Measurements from ENCODE around the gene EVX1.

Gene EVX1

GRCh38 chr7:27220440-27220955, 22.1 kb upstream of the EVX1 start:
- no peaks in the 10 kb centered on the region for H3K36me3 ChIP-seq (ENCODE audit: control insufficient read depth in 4 of 4, insufficient read depth in 4 of 4, low read length in 3 of 4)
- H3K4me3 ChIP-seq (ENCODE audit: control insufficient read depth in 1 of 7, extremely low read depth in 1 of 7, insufficient read depth in 4 of 7, low read depth in 2 of 7, low read length in 6 of 7): peak overlapping the region in 1 of 7 experiments; percentile 28
- ChIA-PET CTCF (interaction anchor here (3.3 kb wide), 1 partner anchor 13 kb away, joined by 13 read pairs; no protein-coding TSS in a partner anchor), POLR2A (no interaction called here)
- peaks cover 0 to 19% (median 10%) of the 10 kb centered on the region in 4 experiments for H3K4me1 ChIP-seq (ENCODE audit: control extremely low read depth in 1 of 4, control insufficient read depth in 4 of 4, insufficient read depth in 4 of 4, low read length in 3 of 4)
- H3K27me3 ChIP-seq (replicated peaks in 2 of 5; ENCODE audit: control insufficient read depth in 4 of 5, insufficient read depth in 5 of 5, low read length in 4 of 5): peaks cover 35 to 94% (median 68%) of the 10 kb centered on the region in 5 experiments
- WGBS (ENCODE audit: insufficient coverage): 5% methylated on average over 35 of the region's 45 CpGs
- no peaks in the 10 kb centered on the region for H3K9me3 ChIP-seq (ENCODE audit: control extremely low read depth in 1 of 5, control insufficient read depth in 4 of 5, insufficient read depth in 2 of 5, low read depth in 1 of 5, low read length in 4 of 5)
- no peak for DNase-seq
- no peak overlapping the region for H3K27ac ChIP-seq (ENCODE audit: insufficient read depth in 1 of 2, low read depth in 1 of 2, low read length in 2 of 2, poor library complexity in 1 of 2, severe bottlenecking in 2 of 2)

GRCh38 chr7:27221201-27221797, 21.3 kb upstream of the EVX1 start:
- H3K4me3 ChIP-seq (ENCODE audit: control insufficient read depth in 1 of 7, extremely low read depth in 1 of 7, insufficient read depth in 4 of 7, low read depth in 2 of 7, low read length in 6 of 7): no peak overlapping the region
- peaks cover 0 to 20% (median 11%) of the 10 kb centered on the region in 4 experiments for H3K4me1 ChIP-seq (ENCODE audit: control extremely low read depth in 1 of 4, control insufficient read depth in 4 of 4, insufficient read depth in 4 of 4, low read length in 3 of 4)
- ChIA-PET CTCF (interaction anchor here (3.3 kb wide), 1 partner anchor 14 kb away, joined by 13 read pairs; no protein-coding TSS in a partner anchor), POLR2A (no interaction called here)
- no peak overlapping the region for H3K27ac ChIP-seq (ENCODE audit: insufficient read depth in 1 of 2, low read depth in 1 of 2, low read length in 2 of 2, poor library complexity in 1 of 2, severe bottlenecking in 2 of 2)
- WGBS (ENCODE audit: insufficient coverage): no CpG with 5 or more reads among the region's 3 CpGs
- H3K9me3 ChIP-seq (ENCODE audit: control extremely low read depth in 1 of 5, control insufficient read depth in 4 of 5, insufficient read depth in 2 of 5, low read depth in 1 of 5, low read length in 4 of 5): no peaks in the 10 kb centered on the region
- DNase-seq: no peak
- H3K36me3 ChIP-seq (ENCODE audit: control insufficient read depth in 4 of 4, insufficient read depth in 4 of 4, low read length in 3 of 4): no peaks in the 10 kb centered on the region
- peaks cover 35 to 94% (median 76%) of the 10 kb centered on the region in 5 experiments for H3K27me3 ChIP-seq (replicated peaks in 2 of 5; ENCODE audit: control insufficient read depth in 4 of 5, insufficient read depth in 5 of 5, low read length in 4 of 5)

- peaks cover 44 to 100% (median 75%) of the 10 kb centered on the region in 5 experiments for H3K27me3 ChIP-seq (replicated peaks in 2 of 5; ENCODE audit: control insufficient read depth in 4 of 5, insufficient read depth in 5 of 5, low read length in 4 of 5)
- H3K4me1 ChIP-seq (ENCODE audit: control extremely low read depth in 1 of 4, control insufficient read depth in 4 of 4, insufficient read depth in 4 of 4, low read length in 3 of 4): peaks cover 0 to 18% (median 10%) of the 10 kb centered on the region in 4 experiments
- ChIA-PET POLR2A (no interaction called here), CTCF (interaction anchor here (1.0 to 3.3 kb wide), 5 partner anchors 11 to 28 kb away, joined by 3 to 13 read pairs (median 3); partner anchors contain the start of gene EVX1)
- H3K4me3 ChIP-seq (ENCODE audit: control insufficient read depth in 1 of 7, extremely low read depth in 1 of 7, insufficient read depth in 4 of 7, low read depth in 2 of 7, low read length in 6 of 7): no peak overlapping the region
- H3K27ac ChIP-seq (ENCODE audit: insufficient read depth in 1 of 2, low read depth in 1 of 2, low read length in 2 of 2, poor library complexity in 1 of 2, severe bottlenecking in 2 of 2): no peak overlapping the region
- no peaks in the 10 kb centered on the region for H3K36me3 ChIP-seq (ENCODE audit: control insufficient read depth in 4 of 4, insufficient read depth in 4 of 4, low read length in 3 of 4)
- no peaks in the 10 kb centered on the region for H3K9me3 ChIP-seq (ENCODE audit: control extremely low read depth in 1 of 5, control insufficient read depth in 4 of 5, insufficient read depth in 2 of 5, low read depth in 1 of 5, low read length in 4 of 5)
- DNase-seq: no peak
Observed at GRCh38 chr7:27223941-27224575, 18.5 kb upstream of the EVX1 start.

DNA sequence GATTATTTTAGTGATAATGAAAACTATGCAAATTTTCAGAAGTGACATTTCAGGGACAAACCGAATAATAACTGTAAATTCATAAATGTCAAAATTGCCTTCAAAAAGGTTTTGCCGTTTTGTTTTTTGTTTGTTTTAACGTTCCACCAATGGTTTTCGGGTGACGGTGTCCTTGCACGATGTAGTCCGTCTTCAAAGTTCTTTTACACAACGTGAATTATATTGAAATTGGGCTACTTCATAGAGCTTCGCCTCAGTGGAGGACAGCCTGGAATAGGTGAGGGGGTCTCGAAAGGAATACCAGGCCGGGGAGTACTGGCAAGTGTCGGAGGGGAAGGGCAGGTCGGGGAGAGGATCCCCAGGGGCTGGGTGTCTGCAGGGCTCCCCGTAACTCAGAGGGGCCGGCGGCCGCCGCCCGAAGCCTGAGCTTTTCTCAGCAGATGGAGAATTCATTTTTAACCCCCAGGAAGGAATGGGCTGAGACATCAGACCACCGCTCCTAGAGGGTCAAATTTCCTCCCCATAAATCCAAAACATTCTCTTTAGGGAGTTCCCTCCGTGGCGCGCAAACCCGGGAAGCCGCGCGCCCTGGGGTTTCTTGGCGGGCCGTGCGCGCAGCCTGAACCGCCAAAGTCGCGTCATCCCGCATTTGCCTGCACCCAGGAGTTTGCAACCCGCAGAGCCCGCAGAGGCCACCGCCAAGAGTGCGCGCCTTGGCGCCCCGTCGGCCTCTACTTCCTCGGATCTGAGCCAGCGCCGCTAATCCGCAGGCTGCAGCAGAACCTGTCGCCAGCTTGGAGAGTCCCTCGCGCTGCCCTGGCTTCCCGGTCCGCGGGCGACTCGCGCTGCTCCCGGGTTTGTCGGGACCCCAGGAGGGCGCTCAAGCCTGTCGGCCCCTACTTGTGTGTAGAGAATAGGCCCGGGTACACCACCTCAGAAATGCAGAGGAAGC, 17.3 kb upstream of the EVX1 start:
- no peaks in the 10 kb centered on the region for H3K36me3 ChIP-seq (ENCODE audit: control insufficient read depth in 4 of 4, insufficient read depth in 4 of 4, low read length in 3 of 4)
- H3K27me3 ChIP-seq (replicated peaks in 2 of 5; ENCODE audit: control insufficient read depth in 4 of 5, insufficient read depth in 5 of 5, low read length in 4 of 5): peaks cover 42 to 100% (median 66%) of the 10 kb centered on the region in 5 experiments
- peaks cover 0 to 11% (median 7%) of the 10 kb centered on the region in 4 experiments for H3K4me1 ChIP-seq (ENCODE audit: control extremely low read depth in 1 of 4, control insufficient read depth in 4 of 4, insufficient read depth in 4 of 4, low read length in 3 of 4)
- no peak overlapping the region for H3K4me3 ChIP-seq (ENCODE audit: control insufficient read depth in 1 of 7, extremely low read depth in 1 of 7, insufficient read depth in 4 of 7, low read depth in 2 of 7, low read length in 6 of 7)
- ChIA-PET POLR2A (no interaction called here), CTCF (interaction anchor here (1.6 kb wide), 1 partner anchor 30 kb away, joined by 3 read pairs; no protein-coding TSS in a partner anchor)
- no peaks in the 10 kb centered on the region for H3K9me3 ChIP-seq (ENCODE audit: control extremely low read depth in 1 of 5, control insufficient read depth in 4 of 5, insufficient read depth in 2 of 5, low read depth in 1 of 5, low read length in 4 of 5)
- WGBS (ENCODE audit: insufficient coverage): 6% methylated on average over 50 of the region's 61 CpGs
- H3K27ac ChIP-seq (ENCODE audit: insufficient read depth in 1 of 2, low read depth in 1 of 2, low read length in 2 of 2, poor library complexity in 1 of 2, severe bottlenecking in 2 of 2): no peak overlapping the region
- no peak for DNase-seq

DNA sequence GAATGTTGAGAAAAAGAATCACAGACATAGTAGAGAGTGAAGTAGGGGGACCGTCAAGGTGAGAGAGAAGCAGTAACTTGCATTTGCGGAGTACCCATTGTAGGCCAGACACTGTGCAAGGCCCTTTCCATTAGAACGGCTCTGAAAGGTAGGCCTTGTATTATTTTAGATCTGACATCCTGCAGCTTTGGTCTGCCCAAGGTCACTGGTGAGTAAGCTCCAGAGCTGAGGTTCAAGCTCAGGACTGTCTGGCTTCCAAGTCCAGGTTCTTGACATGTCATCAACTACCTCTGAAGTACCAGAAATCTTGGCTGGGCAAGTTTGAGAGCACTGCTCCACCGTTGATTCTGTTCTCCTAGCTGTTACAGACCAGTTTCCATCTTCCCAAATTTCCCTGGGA, 13.2 kb upstream of the EVX1 start:
- CTCF ChIA-PET: no interaction called here
- 96% methylated on average over 3 of the region's 4 CpGs for WGBS (ENCODE audit: insufficient coverage)

DNA sequence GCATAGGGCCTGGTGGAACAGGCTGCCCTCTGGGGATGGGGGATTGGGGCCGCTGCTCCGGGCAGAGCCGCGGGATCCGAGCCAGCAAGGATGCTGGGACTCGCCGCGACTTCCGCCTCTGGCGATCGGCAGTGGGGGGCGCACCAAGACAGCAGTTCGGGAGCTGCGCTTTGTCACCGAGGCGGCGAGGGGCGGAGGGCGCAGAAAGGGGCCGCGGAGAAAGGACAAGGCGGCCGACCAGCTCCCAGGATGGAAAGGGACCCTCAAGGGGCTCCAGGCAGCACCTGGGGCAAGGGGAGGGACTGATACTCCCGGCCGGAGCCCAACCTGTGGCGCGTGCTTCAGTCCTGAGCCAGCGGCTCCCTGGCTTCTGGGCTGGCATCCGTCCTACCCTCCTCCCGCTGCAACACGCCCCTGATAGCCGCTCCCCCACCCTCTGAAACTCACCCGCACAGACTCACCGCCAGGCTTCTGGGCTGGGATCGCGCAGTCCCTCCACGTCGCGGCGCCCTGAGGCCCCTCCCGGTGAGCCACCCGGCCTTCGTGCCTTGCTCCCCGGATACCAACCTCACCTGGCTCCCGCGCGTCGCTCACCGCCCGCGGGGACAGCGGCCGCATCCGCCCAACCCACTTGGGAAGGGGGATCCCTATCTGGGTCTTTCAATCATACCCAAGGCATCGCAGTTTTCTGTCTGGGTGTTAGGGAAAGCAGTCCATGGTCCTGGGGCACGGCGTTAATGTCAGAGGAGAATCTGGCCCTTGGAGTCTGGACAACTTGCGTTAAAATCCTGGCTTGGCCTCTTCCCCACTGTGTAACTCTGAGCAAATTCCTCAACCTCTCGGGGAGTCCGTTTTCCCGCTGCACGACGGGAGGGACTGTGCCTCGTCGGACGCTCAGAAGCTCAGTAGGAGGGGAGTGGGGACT, 7.0 kb upstream of the EVX1 start:
- no peaks in the 10 kb centered on the region for H3K9me3 ChIP-seq (ENCODE audit: control extremely low read depth in 1 of 5, control insufficient read depth in 4 of 5, insufficient read depth in 2 of 5, low read depth in 1 of 5, low read length in 4 of 5)
- peak overlapping the region; percentile 13 to 68 (median 55) for H3K4me3 ChIP-seq (ENCODE audit: control insufficient read depth in 1 of 7, extremely low read depth in 1 of 7, insufficient read depth in 4 of 7, low read depth in 2 of 7, low read length in 6 of 7)
- ChIA-PET CTCF (interaction anchor here (1.1 to 1.2 kb wide), 3 partner anchors 11 to 685 kb away, joined by 3 to 4 read pairs (median 3); no protein-coding TSS in a partner anchor), POLR2A (no interaction called here)
- peaks cover 12 to 85% (median 51%) of the 10 kb centered on the region in 5 experiments for H3K27me3 ChIP-seq (replicated peaks in 2 of 5; ENCODE audit: control insufficient read depth in 4 of 5, insufficient read depth in 5 of 5, low read length in 4 of 5)
- no peak overlapping the region for H3K27ac ChIP-seq (ENCODE audit: insufficient read depth in 1 of 2, low read depth in 1 of 2, low read length in 2 of 2, poor library complexity in 1 of 2, severe bottlenecking in 2 of 2)
- H3K4me1 ChIP-seq (ENCODE audit: control extremely low read depth in 1 of 4, control insufficient read depth in 4 of 4, insufficient read depth in 4 of 4, low read length in 3 of 4): peaks cover 0 to 15% (median 14%) of the 10 kb centered on the region in 4 experiments
- H3K36me3 ChIP-seq (ENCODE audit: control insufficient read depth in 4 of 4, insufficient read depth in 4 of 4, low read length in 3 of 4): no peaks in the 10 kb centered on the region
- 7% methylated on average over 60 of the region's 66 CpGs for WGBS (ENCODE audit: insufficient coverage)
- DNase-seq: no peak

More for the DNA sequence above, 13.2 kb upstream of the EVX1 start:
- POLR2A ChIA-PET: interaction anchor here (0.6 kb wide), 1 partner anchor 353 kb away, joined by 3 read pairs; no protein-coding TSS in a partner anchor
- H3K27me3 ChIP-seq (replicated peaks in 2 of 5; ENCODE audit: control insufficient read depth in 4 of 5, insufficient read depth in 5 of 5, low read length in 4 of 5): peaks cover 21 to 85% (median 37%) of the 10 kb centered on the region in 5 experiments
- no peaks in the 10 kb centered on the region for H3K36me3 ChIP-seq (ENCODE audit: control insufficient read depth in 4 of 4, insufficient read depth in 4 of 4, low read length in 3 of 4)
- H3K4me3 ChIP-seq (ENCODE audit: control insufficient read depth in 1 of 7, extremely low read depth in 1 of 7, insufficient read depth in 4 of 7, low read depth in 2 of 7, low read length in 6 of 7): no peak overlapping the region
- H3K4me1 ChIP-seq (ENCODE audit: control extremely low read depth in 1 of 4, control insufficient read depth in 4 of 4, insufficient read depth in 4 of 4, low read length in 3 of 4): peaks cover 0 to 7% (median 3%) of the 10 kb centered on the region in 4 experiments
- H3K27ac ChIP-seq (ENCODE audit: insufficient read depth in 1 of 2, low read depth in 1 of 2, low read length in 2 of 2, poor library complexity in 1 of 2, severe bottlenecking in 2 of 2): no peak overlapping the region
- no peaks in the 10 kb centered on the region for H3K9me3 ChIP-seq (ENCODE audit: control extremely low read depth in 1 of 5, control insufficient read depth in 4 of 5, insufficient read depth in 2 of 5, low read depth in 1 of 5, low read length in 4 of 5)
- DNase-seq: no peak
